K562 (cell line): ENCODE data around the gene FERMT3. TPM values are rescaled to one million over a fixed set of nuclear protein-coding genes. Genes with fewer than 3 reads are reported as not detected.
A peak's percentile ranks its signal among the peaks of the same experiment; 100 is the strongest.

ENCODE experiments used
- HMGXB4 ChIP-seq: sonication (generic); formaldehyde crosslinking; IDR thresholded peaks from 2 replicates; pipeline ENCODE4 v1.8.1; 2023; ENCODE audit warnings: mild to moderate bottlenecking, missing genetic modification reagents
- KDM2B ChIP-seq: fragments of 250-450 bp; sonication (Bioruptor Pico); IDR thresholded peaks from 2 replicates; pipeline ENCODE4 v1.8.0; 2021; ENCODE audit warnings: mild to moderate bottlenecking, moderate library complexity
- KLF1 ChIP-seq: fragments of 450-650 bp; IDR thresholded peaks from 2 replicates; pipeline ENCODE4 v1.6.1; 2016; ENCODE audit warnings: missing genetic modification characterization, missing compliant biosample characterization
- MGA ChIP-seq: fragments of 450-650 bp; IDR thresholded peaks from 2 replicates; pipeline ENCODE4 v1.6.1; 2016; ENCODE audit warnings: mild to moderate bottlenecking, moderate library complexity
- PHB ChIP-seq: fragments of 250-450 bp; sonication (Bioruptor Pico); IDR thresholded peaks from 2 replicates; pipeline ENCODE4 v1.5.0; 2021
- PML ChIP-seq: IDR thresholded peaks from 2 replicates; pipeline ENCODE4 v1.6.1; 2012; ENCODE audit warnings: low read length, inconsistent platforms
- POLR2A ChIP-seq: fragments of 450-650 bp; conservative IDR thresholded peaks from 2 replicates; pipeline ENCODE4 v1.6.1; 2016
- PRDM10 ChIP-seq: fragments of 450-650 bp; IDR thresholded peaks from 2 replicates; pipeline ENCODE4 v1.6.1; 2018; ENCODE audit not compliant: partially characterized antibody
- RB1 ChIP-seq: fragments of 450-650 bp; IDR thresholded peaks from 2 replicates; pipeline ENCODE4 v1.6.1; 2017; ENCODE audit warnings: low read depth, mild to moderate bottlenecking
- TCF3 ChIP-seq: sonication (generic); formaldehyde crosslinking; IDR thresholded peaks from 2 replicates; pipeline ENCODE4 v1.4.0; 2020; ENCODE audit warnings: mild to moderate bottlenecking, missing genetic modification reagents
- polyA plus RNA-seq, 8 experiments: library from polyadenylated mRNA; depleted of rRNA in 4 of 8; stranded (reverse) in 5 of 8; unstranded in 3 of 8; fragments of >200 nt; fragmentation: Nextera tagmentation in 2 of 8; fragmentation: Illumina TruSeq in 1 of 8; extraction: Ambion mirVana in 2 of 8; extraction: Trizol in 1 of 8; gene quantifications; 2 replicates each; pipeline versions ENCODE4 v1.2.1 to v1.2.3, GENCODE V29; 2011 to 2014; ENCODE audit warnings: inconsistent platforms in 1 of 8, missing spikeins in 1 of 8
- total RNA-seq, 7 experiments: library from RNA; depleted of rRNA in 6 of 7; stranded (reverse); fragments of >200 nt in 6 of 7; fragmentation: Illumina TruSeq in 2 of 7; extraction: Trizol in 2 of 7; gene quantifications; 2 replicates each; pipeline versions ENCODE4 v1.2.1 to v1.2.3, GENCODE V29; 2011 to 2021; ENCODE audit warnings: low replicate concordance in 1 of 7

FERMT3 gene
- total and polyA plus RNA-seq, 9 of the 15 experiments (the other 6 are each of a cell fraction or from before 2014, with no cell fraction given): 3.2 to 275 (median 79.7) TPM

GRCh38 chr11:64241491-64242374, 35.2 kb downstream of the FERMT3 start (continued):
- TF ChIP-seq MGA (no peak), POLR2A (peak; percentile 91), HMGXB4 (peak; percentile 62; the same call in 1 of the 2 replicates), PHB (CRISPR knock-in tag) (peak; percentile 36; the same call in 1 of the 2 replicates), RB1 (peak; percentile 76), PML (0 out of 2 replicates have a peak, but pooled peaks have one; percentile 13), PRDM10 (no peak), KDM2B (peak; percentile 79; the same call in 1 of the 2 replicates), TCF3 (no peak), KLF1 (tag) (peak; percentile 38; the same call in 1 of the 2 replicates)
